SK-N-SH treated with all-trans-retinoic acid at 6 μM for 48 hours (cell line): Measurements from ENCODE around the gene QPRT.

Source experiments
- BACH2 ChIP-seq: fragments of 250-450 bp; sonication (Bioruptor Pico); IDR thresholded peaks from 2 replicates; pipeline ENCODE4 v1.9.0; 2021; ENCODE audit warnings: mild to moderate bottlenecking, borderline replicate concordance
- CSDC2 ChIP-seq: fragments of 250-450 bp; sonication (Bioruptor Pico); IDR thresholded peaks from 2 replicates; pipeline ENCODE4 v1.5.0; 2020; ENCODE audit warnings: mild to moderate bottlenecking, moderate library complexity
- ISL1 ChIP-seq: fragments of 250-450 bp; sonication (Bioruptor Pico); IDR thresholded peaks from 2 replicates; pipeline ENCODE4 v2.1.2; 2022; ENCODE audit warnings: mild to moderate bottlenecking, moderate library complexity
- RARB ChIP-seq: fragments of 250-450 bp; sonication (Bioruptor Pico); IDR thresholded peaks from 2 replicates; pipeline ENCODE4 v1.8.0; 2021; ENCODE audit warnings: mild to moderate bottlenecking, moderate library complexity
- TCF4 ChIP-seq: fragments of 250-450 bp; sonication (Bioruptor Pico); IDR thresholded peaks from 2 replicates; pipeline ENCODE4 v1.8.0; 2021; ENCODE audit warnings: mild to moderate bottlenecking, moderate library complexity, borderline replicate concordance
- ZC3H10 ChIP-seq: fragments of 250-450 bp; sonication (Bioruptor Pico); IDR thresholded peaks from 2 replicates; pipeline ENCODE4 v1.5.1; 2021; ENCODE audit warnings: mild to moderate bottlenecking, moderate library complexity
- ZNF565 ChIP-seq: fragments of 450-650 bp; formaldehyde crosslinking; conservative IDR thresholded peaks from 2 replicates; pipeline ENCODE4 v1.5.0; 2020; ENCODE audit warnings: low read depth, mild to moderate bottlenecking, moderate library complexity
- TF ChIP-seq, protein P1 (sequence below): fragments of 250-450 bp; sonication (Bioruptor Pico); IDR thresholded peaks from 2 replicates; pipeline ENCODE4 v1.5.1; 2020; ENCODE audit warnings: low read depth, mild to moderate bottlenecking, moderate library complexity
- TF ChIP-seq, protein P2 (sequence below): fragments of 250-450 bp; sonication (Bioruptor Pico); IDR thresholded peaks from 2 replicates; pipeline ENCODE4 v1.8.0; 2020; ENCODE audit warnings: mild to moderate bottlenecking, moderate library complexity, borderline replicate concordance

DNA sequence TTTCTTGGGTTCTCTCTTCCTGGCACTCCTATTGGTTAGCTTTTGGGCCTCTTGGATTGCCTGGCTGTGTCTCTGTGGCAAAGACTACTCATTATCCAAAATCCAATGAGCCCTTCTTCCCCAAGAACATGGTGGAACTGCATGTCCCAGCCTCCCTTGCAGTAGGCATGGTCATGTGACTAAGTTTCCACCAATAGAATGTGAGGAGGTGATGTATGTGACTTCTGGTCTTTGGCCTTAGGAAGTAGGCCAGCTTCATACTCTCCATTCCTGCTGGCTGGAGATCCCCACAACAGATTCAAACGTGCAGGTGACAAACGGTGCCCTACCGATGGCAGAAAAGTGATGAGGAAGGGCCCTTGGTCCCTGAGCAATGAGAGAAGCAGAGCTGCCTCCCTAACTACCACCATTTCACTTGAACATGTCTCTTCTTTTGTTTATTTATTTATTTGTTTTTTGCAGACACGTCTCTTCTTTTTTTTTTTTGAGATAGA is 33.2 kb upstream of the QPRT start:
- no peak for TF ChIP-seq ZNF565 (CRISPR knock-in tag)
- no peak for TF ChIP-seq TCF4
- TF ChIP-seq, protein P1, sequence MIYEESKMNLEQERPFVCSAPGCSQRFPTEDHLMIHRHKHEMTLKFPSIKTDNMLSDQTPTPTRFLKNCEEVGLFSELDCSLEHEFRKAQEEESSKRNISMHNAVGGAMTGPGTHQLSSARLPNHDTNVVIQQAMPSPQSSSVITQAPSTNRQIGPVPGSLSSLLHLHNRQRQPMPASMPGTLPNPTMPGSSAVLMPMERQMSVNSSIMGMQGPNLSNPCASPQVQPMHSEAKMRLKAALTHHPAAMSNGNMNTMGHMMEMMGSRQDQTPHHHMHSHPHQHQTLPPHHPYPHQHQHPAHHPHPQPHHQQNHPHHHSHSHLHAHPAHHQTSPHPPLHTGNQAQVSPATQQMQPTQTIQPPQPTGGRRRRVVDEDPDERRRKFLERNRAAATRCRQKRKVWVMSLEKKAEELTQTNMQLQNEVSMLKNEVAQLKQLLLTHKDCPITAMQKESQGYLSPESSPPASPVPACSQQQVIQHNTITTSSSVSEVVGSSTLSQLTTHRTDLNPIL = no peak
- no peak for TF ChIP-seq RARB (CRISPR knock-in tag)
- TF ChIP-seq ZC3H10 (CRISPR knock-in tag) = no peak
- no peak for TF ChIP-seq BACH2
- no peak for TF ChIP-seq CSDC2 (CRISPR knock-in tag)
- TF ChIP-seq ISL1 (CRISPR knock-in tag) = no peak
- TF ChIP-seq, protein P2, sequence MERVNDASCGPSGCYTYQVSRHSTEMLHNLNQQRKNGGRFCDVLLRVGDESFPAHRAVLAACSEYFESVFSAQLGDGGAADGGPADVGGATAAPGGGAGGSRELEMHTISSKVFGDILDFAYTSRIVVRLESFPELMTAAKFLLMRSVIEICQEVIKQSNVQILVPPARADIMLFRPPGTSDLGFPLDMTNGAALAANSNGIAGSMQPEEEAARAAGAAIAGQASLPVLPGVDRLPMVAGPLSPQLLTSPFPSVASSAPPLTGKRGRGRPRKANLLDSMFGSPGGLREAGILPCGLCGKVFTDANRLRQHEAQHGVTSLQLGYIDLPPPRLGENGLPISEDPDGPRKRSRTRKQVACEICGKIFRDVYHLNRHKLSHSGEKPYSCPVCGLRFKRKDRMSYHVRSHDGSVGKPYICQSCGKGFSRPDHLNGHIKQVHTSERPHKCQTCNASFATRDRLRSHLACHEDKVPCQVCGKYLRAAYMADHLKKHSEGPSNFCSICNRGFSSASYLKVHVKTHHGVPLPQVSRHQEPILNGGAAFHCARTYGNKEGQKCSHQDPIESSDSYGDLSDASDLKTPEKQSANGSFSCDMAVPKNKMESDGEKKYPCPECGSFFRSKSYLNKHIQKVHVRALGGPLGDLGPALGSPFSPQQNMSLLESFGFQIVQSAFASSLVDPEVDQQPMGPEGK (CRISPR knock-in tag) = no peak
